BLaER1 treated with 17β-estradiol and CSF1 and Interleukin-3, amounts not matched to agents 10 nM and 100 nM (cell line): ENCODE data around the gene GPX4.

ENCODE experiments used
- H3K27ac ChIP-seq, 11 experiments: shearing (Covaris generic); formaldehyde crosslinking; 2 replicates each; pipeline ENCODE4 v1.8.1; 2022
- H3K27me3 ChIP-seq, 11 experiments: shearing (Covaris generic); formaldehyde crosslinking; 2 replicates each; pipeline ENCODE4 v1.8.1; 2022
- H3K36me3 ChIP-seq, 11 experiments: shearing (Covaris generic); formaldehyde crosslinking; 2 replicates each; pipeline ENCODE4 v1.8.1; 2022
- H3K4me1 ChIP-seq, 10 experiments: shearing (Covaris generic); formaldehyde crosslinking; 2 replicates each; pipeline ENCODE4 v1.8.1; 2022
- H3K4me2 ChIP-seq, 11 experiments: shearing (Covaris generic); formaldehyde crosslinking; 2 replicates each; pipeline ENCODE4 v1.8.1; 2022
- H3K4me3 ChIP-seq, 10 experiments: shearing (Covaris generic); formaldehyde crosslinking; 2 replicates each; pipeline ENCODE4 v1.8.1; 2022
- H3K9ac ChIP-seq, 11 experiments: shearing (Covaris generic); formaldehyde crosslinking; 2 replicates each; pipeline ENCODE4 v1.8.1; 2022
- H3K9me3 ChIP-seq, 11 experiments: shearing (Covaris generic); formaldehyde crosslinking; replicated peaks in 1 of 11; 2 replicates each; pipeline ENCODE4 v1.8.1; 2022
- H4K20me1 ChIP-seq, 11 experiments: shearing (Covaris generic); formaldehyde crosslinking; 2 replicates each; pipeline ENCODE4 v1.8.1; 2022
- Cebpa-rat ChIP-seq, 11 experiments: shearing (Covaris generic); IDR thresholded peaks; 2 replicates each; pipeline ENCODE4 v1.8.1; 2022

The GPX4 gene

DNA sequence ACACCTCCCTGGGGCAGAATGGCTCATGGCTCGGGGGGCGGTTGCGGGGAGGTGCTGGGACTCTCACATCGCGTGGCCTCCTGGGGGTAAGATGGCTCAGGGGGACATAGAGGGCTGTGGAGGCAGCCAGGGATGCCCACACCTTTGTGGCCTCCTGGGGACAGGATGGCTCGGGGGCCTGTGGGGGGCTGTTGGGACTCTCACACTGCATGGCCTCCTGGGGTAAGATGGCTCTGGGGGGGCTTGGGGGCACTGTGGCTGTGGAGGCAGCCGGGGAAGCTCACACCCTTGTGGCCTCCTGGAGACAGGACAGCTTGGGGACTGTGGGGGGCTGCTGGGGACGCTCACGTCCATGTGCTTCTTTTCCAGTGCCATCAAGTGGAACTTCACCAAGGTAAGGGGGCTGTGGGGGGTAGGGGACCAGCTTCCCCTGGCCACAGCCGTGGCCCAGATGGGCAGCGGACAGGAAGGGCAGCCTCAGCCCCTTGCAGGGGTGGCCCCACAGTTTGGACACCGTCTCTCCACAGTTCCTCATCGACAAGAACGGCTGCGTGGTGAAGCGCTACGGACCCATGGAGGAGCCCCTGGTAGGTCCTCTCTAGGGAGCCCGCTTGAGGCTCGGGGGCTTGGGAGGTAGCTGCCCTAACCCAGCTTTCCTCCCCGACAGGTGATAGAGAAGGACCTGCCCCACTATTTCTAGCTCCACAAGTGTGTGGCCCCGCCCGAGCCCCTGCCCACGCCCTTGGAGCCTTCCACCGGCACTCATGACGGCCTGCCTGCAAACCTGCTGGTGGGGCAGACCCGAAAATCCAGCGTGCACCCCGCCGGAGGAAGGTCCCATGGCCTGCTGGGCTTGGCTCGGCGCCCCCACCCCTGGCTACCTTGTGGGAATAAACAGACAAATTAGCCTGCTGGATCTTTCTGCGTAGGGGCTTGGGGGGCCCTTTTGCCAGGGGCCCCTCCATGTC, 2.4 kb downstream of the GPX4 start:
- Histone ChIP-seq H3K4me2 (peak overlapping the region; percentile 85 to 98 (median 91)), H3K27ac (peak overlapping the region in 8 of 11 experiments; percentile 37 to 99 (median 64); a peak in 13 of 22 replicates), H3K4me3 (peak overlapping the region in 9 of 10 experiments; percentile 29 to 97 (median 93); a peak in 17 of 20 replicates), H3K27me3 (no peaks in the 10 kb centered on the region), H4K20me1 (peaks cover 50 to 73% (median 63%) of the 10 kb centered on the region in 11 experiments), H3K9me3 (no peaks in the 10 kb centered on the region), H3K36me3 (peaks cover 35 to 59% (median 48%) of the 10 kb centered on the region in 11 experiments), H3K9ac (peak overlapping the region; percentile 63 to 100 (median 99)), H3K4me1 (peaks cover 45 to 60% (median 53%) of the 10 kb centered on the region in 10 experiments)
- no peak for TF ChIP-seq Cebpa-rat (IDR thresholded peaks at IDR 0.05)

- Histone ChIP-seq H4K20me1 (peaks cover 50 to 82% (median 63%) of the 10 kb centered on the region in 11 experiments), H3K4me3 (peak overlapping the region in 9 of 10 experiments; percentile 29 to 97 (median 93); a peak in 16 of 20 replicates), H3K27ac (peak overlapping the region in 9 of 11 experiments; percentile 36 to 99 (median 63); a peak in 18 of 22 replicates), H3K9ac (peak overlapping the region; percentile 57 to 100 (median 99); a peak in 21 of 22 replicates), H3K9me3 (no peaks in the 10 kb centered on the region), H3K4me1 (peaks cover 39 to 53% (median 45%) of the 10 kb centered on the region in 10 experiments), H3K36me3 (peaks cover 35 to 64% (median 48%) of the 10 kb centered on the region in 11 experiments), H3K4me2 (peak overlapping the region; percentile 85 to 98 (median 91)), H3K27me3 (no peaks in the 10 kb centered on the region)
- no peak for TF ChIP-seq Cebpa-rat (IDR thresholded peaks at IDR 0.05)
These were observed 3.3 kb downstream of the GPX4 start for GRCh38 chr19:1106841-1107660.

GRCh38 chr19:1107661-1108261, 4.0 kb downstream of the GPX4 start:
- Histone ChIP-seq H3K4me3 (peak overlapping the region in 8 of 10 experiments; percentile 86 to 97 (median 93); a peak in 12 of 20 replicates), H4K20me1 (peaks cover 53 to 89% (median 67%) of the 10 kb centered on the region in 11 experiments), H3K27me3 (no peaks in the 10 kb centered on the region), H3K4me1 (peaks cover 35 to 51% (median 39%) of the 10 kb centered on the region in 10 experiments), H3K9me3 (no peaks in the 10 kb centered on the region), H3K36me3 (peaks cover 40 to 71% (median 53%) of the 10 kb centered on the region in 11 experiments), H3K27ac (peak overlapping the region in 10 of 11 experiments; percentile 30 to 99 (median 56); a peak in 18 of 22 replicates), H3K4me2 (peak overlapping the region; percentile 85 to 98 (median 91)), H3K9ac (peak overlapping the region; percentile 54 to 100 (median 99); a peak in 21 of 22 replicates)
- no peak for TF ChIP-seq Cebpa-rat (IDR thresholded peaks at IDR 0.05)

DNA sequence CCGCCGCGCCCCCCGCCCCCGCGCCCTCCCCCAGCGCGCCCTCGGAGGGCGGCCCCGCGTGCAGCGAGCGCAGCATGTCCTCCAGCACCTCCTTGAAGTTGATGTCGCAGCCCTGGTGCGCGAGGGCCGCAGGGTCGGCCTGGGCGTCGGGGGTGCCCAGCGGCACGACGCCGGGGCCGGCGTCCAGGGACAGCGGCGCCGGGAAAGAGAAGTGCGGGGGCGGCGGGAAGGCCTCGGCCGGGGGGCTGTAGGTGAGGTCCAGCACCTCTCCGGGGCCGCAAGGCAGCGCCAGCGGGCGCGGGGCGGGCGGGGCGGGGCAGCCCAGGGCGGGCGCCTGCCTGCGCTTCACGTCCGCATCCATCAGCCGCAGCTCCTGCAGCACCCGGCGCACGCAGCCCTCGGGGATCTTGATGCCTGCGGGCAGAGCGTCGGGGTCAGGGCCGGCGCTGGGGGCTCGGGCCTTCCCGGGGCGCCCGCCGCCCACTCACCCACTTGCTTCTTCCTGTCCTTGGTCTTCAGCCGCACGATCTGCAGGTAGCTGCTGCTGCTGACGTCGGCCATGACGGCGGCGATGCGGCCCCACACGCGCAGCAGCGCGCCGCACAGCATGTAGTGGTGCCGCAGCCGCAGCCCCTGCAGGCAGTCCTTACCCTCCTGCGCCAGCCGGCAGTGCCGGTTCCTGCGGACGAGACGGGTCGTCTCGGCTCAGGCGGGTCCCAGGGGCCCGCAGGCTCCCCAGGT, 4.7 kb downstream of the GPX4 start:
- Histone ChIP-seq H3K4me2 (peak overlapping the region in 3 of 11 experiments; percentile 28 to 89 (median 40); a peak in 7 of 22 replicates), H3K9me3 (no peaks in the 10 kb centered on the region), H3K27ac (peak overlapping the region in 1 of 11 experiments; percentile 8; a peak in 1 of 22 replicates), H3K36me3 (peaks cover 44 to 73% (median 58%) of the 10 kb centered on the region in 11 experiments), H3K27me3 (no peaks in the 10 kb centered on the region), H4K20me1 (peaks cover 59 to 96% (median 73%) of the 10 kb centered on the region in 11 experiments), H3K4me3 (no peak overlapping the region), H3K9ac (0 out of 22 replicates have a peak overlapping the region, but pooled peaks of 1 of the 11 experiments have one; percentile 9), H3K4me1 (peaks cover 29 to 51% (median 39%) of the 10 kb centered on the region in 10 experiments)
- TF ChIP-seq Cebpa-rat (IDR thresholded peaks at IDR 0.05): no peak

DNA sequence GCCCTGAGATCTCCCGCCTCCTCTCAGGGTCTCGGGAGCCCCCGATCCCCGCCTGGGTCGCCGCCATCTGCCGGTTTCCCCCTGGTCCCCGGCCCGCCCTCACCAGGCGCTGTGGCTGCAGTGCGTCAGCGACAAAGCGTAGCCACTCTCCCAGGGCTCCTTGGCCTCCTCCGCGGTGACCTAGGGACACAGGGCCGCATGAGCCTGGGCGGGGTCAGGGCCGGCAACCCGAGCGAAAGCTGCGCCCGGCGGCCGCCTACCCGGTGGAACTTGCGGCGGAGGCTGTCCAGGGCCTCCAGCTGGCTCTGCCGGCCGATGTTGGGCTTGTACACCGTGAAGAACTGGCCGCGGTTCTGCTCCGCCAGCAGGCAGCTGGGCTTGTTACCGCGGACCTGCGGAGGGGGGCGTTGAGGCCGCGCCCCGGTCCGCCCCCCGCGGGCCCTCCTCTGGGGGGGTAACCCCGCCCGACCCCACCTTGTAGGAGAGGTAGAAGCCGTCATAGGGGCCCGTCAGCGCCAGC, 5.3 kb downstream of the GPX4 start:
- no peak for TF ChIP-seq Cebpa-rat (IDR thresholded peaks at IDR 0.05)
- Histone ChIP-seq H3K36me3 (peaks cover 49 to 79% (median 64%) of the 10 kb centered on the region in 11 experiments), H3K9me3 (no peaks in the 10 kb centered on the region), H4K20me1 (peaks cover 64 to 100% (median 79%) of the 10 kb centered on the region in 11 experiments), H3K9ac (0 out of 22 replicates have a peak overlapping the region, but pooled peaks of 1 of the 11 experiments have one; percentile 9), H3K4me2 (peak overlapping the region in 3 of 11 experiments; percentile 18 to 40 (median 28); a peak in 5 of 22 replicates), H3K4me3 (no peak overlapping the region), H3K4me1 (peaks cover 34 to 56% (median 44%) of the 10 kb centered on the region in 10 experiments), H3K27ac (peak overlapping the region in 1 of 11 experiments; percentile 8; a peak in 1 of 22 replicates), H3K27me3 (no peaks in the 10 kb centered on the region)

DNA sequence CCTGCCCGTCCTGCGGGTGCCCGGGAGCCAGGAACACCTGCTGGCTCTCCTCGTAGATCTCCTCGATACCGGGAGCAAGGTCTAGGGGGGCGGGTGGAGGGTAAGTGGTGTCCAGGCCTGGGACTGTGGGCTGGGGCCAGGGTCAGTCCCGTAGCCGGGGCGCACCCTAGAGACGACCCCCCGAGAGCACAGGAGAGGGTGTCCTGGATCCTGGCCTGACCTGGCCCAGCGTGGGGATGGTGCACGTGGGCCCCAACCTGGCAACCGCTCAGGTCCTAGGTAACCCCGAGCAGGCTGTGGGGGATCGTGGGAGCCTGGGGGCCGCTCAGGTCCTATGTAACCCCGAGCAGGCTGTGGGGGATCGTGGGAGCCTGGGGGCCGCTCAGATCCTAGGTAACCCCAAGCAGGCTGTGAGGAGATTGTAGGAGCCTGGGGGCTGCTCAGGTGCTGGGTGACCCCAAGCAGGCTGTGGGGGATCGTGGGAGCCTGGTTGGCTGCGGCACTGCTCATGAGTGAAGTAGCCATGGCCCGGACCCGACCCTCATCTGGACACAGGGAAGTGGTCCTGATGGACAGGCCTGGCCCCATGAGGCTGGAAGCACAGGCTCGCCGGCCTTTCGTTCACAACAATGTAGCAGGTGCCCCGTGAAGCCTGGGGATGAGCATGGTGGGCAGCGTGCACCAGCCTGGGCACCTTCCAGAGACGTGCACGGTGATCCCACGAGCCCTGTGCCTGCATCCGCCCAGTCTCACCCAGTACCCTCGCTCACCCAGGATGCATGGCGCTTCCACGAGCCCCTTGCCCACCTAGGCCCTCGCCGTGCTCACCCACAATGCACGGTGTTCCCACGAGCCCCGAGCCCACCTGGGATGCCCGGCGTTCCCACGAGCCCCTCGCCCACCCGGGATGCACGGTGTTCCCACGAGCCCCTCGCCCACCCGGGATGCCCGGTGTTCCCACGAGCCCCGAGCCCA, 6.2 kb downstream of the GPX4 start:
- Histone ChIP-seq H3K4me1 (peaks cover 34 to 57% (median 46%) of the 10 kb centered on the region in 10 experiments), H4K20me1 (peaks cover 60 to 100% (median 79%) of the 10 kb centered on the region in 11 experiments), H3K36me3 (peaks cover 51 to 83% (median 70%) of the 10 kb centered on the region in 11 experiments), H3K27me3 (no peaks in the 10 kb centered on the region), H3K27ac (no peak overlapping the region), H3K9me3 (no peaks in the 10 kb centered on the region), H3K4me2 (no peak overlapping the region), H3K4me3 (no peak overlapping the region), H3K9ac (no peak overlapping the region)
- no peak for TF ChIP-seq Cebpa-rat (IDR thresholded peaks at IDR 0.05)
